Activated CD4-positive, alpha-beta T cell treated with anti-CD3 and anti-CD28 coated beads for 36 hours (primary cell): Measurements from ENCODE around the gene LETM1. TPM values are rescaled to one million over a fixed set of nuclear protein-coding genes. Genes with fewer than 3 reads are reported as not detected.
"Not testable (repeated sequence)": the region's sequence is repeated elsewhere in the genome, so short reads cannot be mapped to it uniquely, and the experiment has no call there.

Source experiments
- ATAC-seq: fragments of 200-7000 bp; cut with Tn5 transposase; one replicate; pipeline ENCODE4 v1.10.0; 2021; ENCODE audit warnings: mild to moderate bottlenecking, moderate library complexity
- CTCF ChIA-PET: fragments of 350-600 bp; sonication (Branson Sonifier 250); formaldehyde crosslinking; loops from one replicate; lab custom pipeline; 2021; ENCODE audit warnings: antibody characterized with exemption; lab: Charles Lee
- POLR2A ChIA-PET: fragments of 350-600 bp; sonication (Branson Sonifier 250); formaldehyde crosslinking; loops from one replicate; lab custom pipeline; 2021; ENCODE audit warnings: antibody characterized with exemption, inconsistent platforms; lab: Charles Lee
- DNase-seq: peaks from one replicate; pipeline ENCODE4 v3.0.0-alpha.2; 2020
- H3K27ac Mint-ChIP-seq: one replicate; pipeline ENCODE4 v1.8.0; 2021; ENCODE audit warnings: mixed read lengths
- H3K27me3 Mint-ChIP-seq: one replicate; pipeline ENCODE4 v1.8.0; 2021; ENCODE audit warnings: mixed read lengths
- H3K36me3 Mint-ChIP-seq: one replicate; pipeline ENCODE4 v1.8.0; 2021; ENCODE audit warnings: low read depth, mixed read lengths
- H3K4me1 Mint-ChIP-seq: one replicate; pipeline ENCODE4 v1.8.0; 2021; ENCODE audit warnings: mixed read lengths
- H3K4me3 Mint-ChIP-seq: one replicate; pipeline ENCODE4 v1.8.0; 2021; ENCODE audit warnings: mild to moderate bottlenecking, moderate library complexity, mixed read lengths
- H3K9me3 Mint-ChIP-seq: one replicate; pipeline ENCODE4 v1.8.0; 2021; ENCODE audit warnings: low read depth, mixed read lengths
- intact Hi-C, 2 experiments: fragments of 100-400 bp; cut with DNase I in 1 of 2; cut with micrococcal nuclease in 1 of 2; formaldehyde crosslinking; loops; one replicate each; pipeline versions ENCODE4 v1.14.2 to v1.15.1; 2022 to 2024; cut with DNase I, micrococcal nuclease
- total RNA-seq, 2 experiments: library from RNA; stranded (reverse); gene quantifications; one replicate each; pipeline ENCODE4 v1.2.3, GENCODE V29; 2021

Gene LETM1
- total RNA-seq, 2 experiments from 2014 or later, result 41.6 to 51.3 TPM

DNA sequence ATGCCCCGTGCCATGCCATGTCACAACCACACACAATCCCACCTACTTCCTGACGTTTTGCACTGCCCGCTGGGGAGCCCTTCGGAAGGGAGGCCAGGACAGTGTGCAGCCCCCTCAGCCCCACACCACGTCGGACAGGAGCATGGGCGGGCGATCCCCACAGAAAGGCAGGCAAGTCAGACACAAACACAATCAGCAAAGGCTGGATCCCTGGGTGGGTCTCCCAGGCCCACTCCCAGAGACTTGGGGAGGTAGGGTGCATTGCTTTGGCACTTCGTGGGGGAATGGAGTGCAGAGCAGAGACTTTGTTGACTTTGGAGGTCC lies 14.1 kb downstream of the LETM1 start:
- H3K36me3 Mint-ChIP-seq, result peaks cover 24% of the 10 kb centered on the region
- DNase-seq (no peak), ATAC-seq (no peak)
- H3K4me1 Mint-ChIP-seq, result peaks cover 2% of the 10 kb centered on the region
- no peak overlapping the region for H3K4me3 Mint-ChIP-seq
- ChIA-PET POLR2A (no interaction called here), CTCF (interaction anchor here (0.7 kb wide), 1 partner anchor 187 kb away, joined by 3 read pairs; no protein-coding TSS in a partner anchor)
- H3K27ac Mint-ChIP-seq, result no peak overlapping the region
- H3K27me3 Mint-ChIP-seq, result no peaks in the 10 kb centered on the region
- H3K9me3 Mint-ChIP-seq, result no peaks in the 10 kb centered on the region
- intact Hi-C loops, result no loop called here

DNA sequence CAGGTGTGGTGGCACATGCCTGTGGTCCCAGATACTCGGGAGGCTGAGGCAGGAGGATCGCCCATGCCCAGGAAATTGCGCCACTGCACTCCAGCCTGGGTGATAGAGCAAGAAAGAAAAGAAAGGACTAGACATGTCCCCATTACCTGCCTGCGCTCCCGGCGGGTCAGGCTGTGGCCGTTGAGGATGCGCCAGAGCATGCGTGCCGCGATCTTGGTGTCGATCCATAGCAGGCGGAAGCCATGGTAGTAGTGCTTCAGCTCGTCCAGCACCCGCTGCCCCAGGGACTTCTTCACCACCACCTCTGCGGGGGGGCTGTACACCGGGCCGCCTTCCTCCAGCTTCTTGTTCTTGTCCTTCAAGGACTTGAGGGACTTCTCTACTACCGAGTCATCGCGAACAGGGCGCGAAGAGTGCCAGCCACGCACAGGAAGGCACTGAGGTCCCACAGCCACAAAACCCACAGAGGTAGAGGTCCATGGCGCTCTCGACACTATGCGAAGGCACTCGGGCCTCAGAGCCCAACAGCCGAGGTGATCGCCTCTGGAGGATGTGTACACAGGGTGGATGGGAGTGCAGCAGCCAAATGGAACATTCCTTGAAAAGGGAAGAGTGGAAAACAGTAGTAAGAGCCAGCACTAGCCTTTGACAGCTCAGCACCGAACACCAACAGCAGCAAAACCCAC lies 14.6 kb downstream of the LETM1 start:
- no peaks in the 10 kb centered on the region for H3K27me3 Mint-ChIP-seq
- H3K9me3 Mint-ChIP-seq, result no peaks in the 10 kb centered on the region
- no peak overlapping the region for H3K4me3 Mint-ChIP-seq
- intact Hi-C loops, result no loop called here
- H3K36me3 Mint-ChIP-seq, result peaks cover 21% of the 10 kb centered on the region
- CTCF ChIA-PET, result interaction anchor here (0.6 to 0.7 kb wide), 3 partner anchors 8 to 187 kb away, joined by 3 read pairs; no protein-coding TSS in a partner anchor
- no peak overlapping the region for H3K27ac Mint-ChIP-seq
- no peak for ATAC-seq
- POLR2A ChIA-PET, result no interaction called here
- H3K4me1 Mint-ChIP-seq, result peaks cover 2% of the 10 kb centered on the region
- no peak for DNase-seq

DNA sequence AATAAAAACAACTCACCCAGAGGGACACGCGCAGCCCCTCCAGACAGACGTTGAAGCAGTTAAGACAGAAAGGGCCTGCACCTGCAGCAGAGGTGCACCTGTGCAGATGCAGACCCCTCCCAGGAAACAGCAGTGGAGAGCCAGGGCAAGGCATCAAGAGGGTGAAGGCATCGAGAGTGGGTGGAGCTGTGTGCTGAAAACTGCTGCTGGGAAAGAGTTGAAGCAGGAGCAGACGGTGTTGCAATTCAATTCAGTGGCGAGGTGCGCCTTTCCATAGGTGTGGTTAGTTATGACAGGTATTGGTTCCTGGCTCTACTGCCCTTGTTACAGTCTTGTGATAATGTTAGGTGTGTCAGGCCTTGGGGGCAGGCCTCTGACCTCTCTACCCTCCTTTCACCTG lies 16.7 kb downstream of the LETM1 start:
- no peak overlapping the region for H3K27ac Mint-ChIP-seq
- CTCF ChIA-PET, result no interaction called here
- DNase-seq, result no peak
- POLR2A ChIA-PET, result interaction anchor here (0.6 kb wide), 1 partner anchor 118 kb away, joined by 3 read pairs; the partner anchor contains the start of genes TACC3 and TMEM129
- H3K9me3 Mint-ChIP-seq, result no peaks in the 10 kb centered on the region
- no peaks in the 10 kb centered on the region for H3K27me3 Mint-ChIP-seq
- H3K36me3 Mint-ChIP-seq, result peaks cover 20% of the 10 kb centered on the region
- intact Hi-C loops, result no loop called here
- ATAC-seq, result no peak
- no peak overlapping the region for H3K4me3 Mint-ChIP-seq
- H3K4me1 Mint-ChIP-seq, result peaks cover 4% of the 10 kb centered on the region

DNA sequence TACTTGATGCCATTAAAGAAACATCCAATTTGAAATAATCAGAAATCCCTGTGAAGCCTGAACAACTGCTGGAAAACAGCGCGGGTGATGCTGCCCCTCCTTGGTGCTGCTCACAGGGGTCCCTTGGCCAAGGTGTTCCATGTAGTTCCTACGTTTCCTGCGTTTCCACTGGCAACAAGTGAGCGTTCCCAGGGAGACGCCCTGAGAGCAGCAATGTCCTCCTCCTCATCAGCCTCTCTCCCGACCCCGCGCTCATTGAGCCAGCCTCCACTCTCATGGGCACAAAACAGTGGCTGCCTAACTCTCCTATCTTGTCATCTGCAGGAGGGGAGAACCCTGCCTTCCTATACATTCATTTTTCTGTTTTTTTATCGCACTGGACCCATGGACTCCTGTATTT lies 18.9 kb downstream of the LETM1 start:
- CTCF ChIA-PET, result interaction anchor here (0.6 to 0.8 kb wide), 3 partner anchors 28 to 697 kb away, joined by 3 to 9 read pairs (median 3); no protein-coding TSS in a partner anchor
- Mint-ChIP-seq H3K27me3 (no peaks in the 10 kb centered on the region), H3K9me3 (no peaks in the 10 kb centered on the region), H3K27ac (no peak overlapping the region), H3K4me3 (no peak overlapping the region), H3K36me3 (peaks cover 23% of the 10 kb centered on the region), H3K4me1 (peaks cover 5% of the 10 kb centered on the region)
- intact Hi-C loops, result no loop called here
- DNase-seq, result no peak
- no peak for ATAC-seq
- POLR2A ChIA-PET, result no interaction called here

DNA sequence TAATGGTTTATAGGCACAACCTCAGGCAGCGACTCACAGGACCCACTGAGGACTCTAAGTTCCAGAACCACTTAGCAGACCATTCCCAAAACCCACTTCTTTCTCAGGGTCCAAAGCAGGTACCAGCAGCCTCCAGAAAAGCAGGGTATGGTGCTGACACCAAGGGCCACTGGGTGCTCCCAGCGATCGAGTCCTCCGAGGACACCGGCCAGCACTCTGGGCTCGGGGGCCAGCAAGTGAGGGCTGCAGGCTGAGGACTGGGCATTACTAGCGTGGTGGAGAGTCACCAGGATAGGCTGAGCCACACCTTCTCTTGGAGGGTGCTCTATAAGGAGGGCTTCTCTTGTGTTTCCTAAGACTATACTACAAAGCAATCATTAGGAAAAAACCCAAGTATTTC lies 19.3 kb downstream of the LETM1 start:
- POLR2A ChIA-PET, result no interaction called here
- no peaks in the 10 kb centered on the region for H3K9me3 Mint-ChIP-seq
- intact Hi-C loops, result no loop called here
- CTCF ChIA-PET, result interaction anchor here (0.6 kb wide), 1 partner anchor 697 kb away, joined by 3 read pairs; no protein-coding TSS in a partner anchor
- H3K27me3 Mint-ChIP-seq, result no peaks in the 10 kb centered on the region
- H3K4me3 Mint-ChIP-seq, result no peak overlapping the region
- no peak for ATAC-seq
- peaks cover 23% of the 10 kb centered on the region for H3K36me3 Mint-ChIP-seq
- no peak overlapping the region for H3K27ac Mint-ChIP-seq
- DNase-seq, result no peak
- H3K4me1 Mint-ChIP-seq, result peaks cover 5% of the 10 kb centered on the region

DNA sequence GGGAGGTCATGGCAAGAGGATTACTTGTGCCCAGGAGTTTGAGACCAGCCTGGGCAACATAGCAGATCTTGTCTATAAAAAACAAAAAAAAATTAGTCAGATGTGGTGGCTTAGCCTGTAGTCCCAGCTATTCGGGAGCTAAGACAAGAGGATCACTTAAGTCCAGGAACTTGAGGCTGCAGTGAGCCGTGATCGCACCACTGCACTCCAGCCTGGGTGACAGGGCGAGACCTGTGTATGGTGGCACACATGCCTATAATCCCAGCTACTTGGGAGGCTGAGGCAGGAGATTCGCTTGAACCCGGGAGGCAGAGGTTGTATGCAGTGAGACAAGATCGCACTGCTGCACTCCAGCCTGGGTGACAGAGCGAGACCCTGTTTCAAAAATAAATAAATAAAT lies 20.1 kb downstream of the LETM1 start:
- ATAC-seq, POLR2A ChIA-PET, DNase-seq, H3K27ac Mint-ChIP-seq, H3K27me3 Mint-ChIP-seq, H3K4me1 Mint-ChIP-seq, intact Hi-C loops, H3K9me3 Mint-ChIP-seq, H3K4me3 Mint-ChIP-seq: not testable (repeated sequence)
- CTCF ChIA-PET, result interaction anchor here (0.7 to 1.5 kb wide), 2 partner anchors 64 to 89 kb away, joined by 3 to 7 read pairs; no protein-coding TSS in a partner anchor
- peaks cover 25% of the 10 kb centered on the region for H3K36me3 Mint-ChIP-seq

DNA sequence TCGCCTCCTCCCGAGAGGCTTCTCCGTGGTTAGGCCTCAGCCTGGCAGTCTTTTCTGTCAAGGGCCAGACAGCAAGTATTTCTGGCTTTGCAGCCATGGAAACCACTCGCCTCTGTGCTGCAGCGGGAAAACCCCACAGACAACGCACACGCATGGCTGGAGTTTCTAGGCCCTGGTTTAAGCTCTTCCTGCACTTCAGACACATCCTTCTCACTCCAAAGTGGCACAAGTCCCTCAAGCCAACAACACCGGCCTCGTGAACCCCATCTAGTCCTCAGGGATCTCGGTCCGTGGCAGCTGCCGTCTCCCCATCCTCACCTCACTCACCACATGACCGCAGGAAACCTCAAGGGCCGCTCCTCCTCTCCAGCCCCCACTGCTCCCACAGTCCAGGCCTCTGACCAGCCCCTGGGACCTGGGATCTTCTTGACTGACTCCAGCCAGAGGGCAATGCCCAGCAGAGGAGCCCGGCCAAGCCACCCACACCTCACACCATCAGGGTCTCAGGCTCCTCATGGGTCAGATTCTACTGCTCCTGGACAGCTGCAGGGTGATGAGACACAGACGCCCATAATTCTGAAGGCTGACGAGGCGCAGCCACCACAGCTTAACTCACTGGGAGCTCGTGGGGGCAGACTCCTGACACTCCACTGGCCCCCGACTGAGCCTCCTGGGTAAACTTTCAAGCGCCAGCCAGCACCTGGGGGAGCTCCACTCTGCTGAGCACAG lies 21.7 kb downstream of the LETM1 start:
- H3K4me1 Mint-ChIP-seq, result peaks cover 5% of the 10 kb centered on the region
- intact Hi-C loops, result no loop called here
- H3K27me3 Mint-ChIP-seq, result no peaks in the 10 kb centered on the region
- ATAC-seq, result no peak
- ChIA-PET CTCF (interaction anchor here (1.0 to 1.5 kb wide), 4 partner anchors 64 to 89 kb away, joined by 3 to 7 read pairs (median 4); no protein-coding TSS in a partner anchor), POLR2A (no interaction called here)
- H3K36me3 Mint-ChIP-seq, result peaks cover 32% of the 10 kb centered on the region
- no peak overlapping the region for H3K4me3 Mint-ChIP-seq
- H3K9me3 Mint-ChIP-seq, result no peaks in the 10 kb centered on the region
- H3K27ac Mint-ChIP-seq, result no peak overlapping the region
- no peak for DNase-seq

DNA sequence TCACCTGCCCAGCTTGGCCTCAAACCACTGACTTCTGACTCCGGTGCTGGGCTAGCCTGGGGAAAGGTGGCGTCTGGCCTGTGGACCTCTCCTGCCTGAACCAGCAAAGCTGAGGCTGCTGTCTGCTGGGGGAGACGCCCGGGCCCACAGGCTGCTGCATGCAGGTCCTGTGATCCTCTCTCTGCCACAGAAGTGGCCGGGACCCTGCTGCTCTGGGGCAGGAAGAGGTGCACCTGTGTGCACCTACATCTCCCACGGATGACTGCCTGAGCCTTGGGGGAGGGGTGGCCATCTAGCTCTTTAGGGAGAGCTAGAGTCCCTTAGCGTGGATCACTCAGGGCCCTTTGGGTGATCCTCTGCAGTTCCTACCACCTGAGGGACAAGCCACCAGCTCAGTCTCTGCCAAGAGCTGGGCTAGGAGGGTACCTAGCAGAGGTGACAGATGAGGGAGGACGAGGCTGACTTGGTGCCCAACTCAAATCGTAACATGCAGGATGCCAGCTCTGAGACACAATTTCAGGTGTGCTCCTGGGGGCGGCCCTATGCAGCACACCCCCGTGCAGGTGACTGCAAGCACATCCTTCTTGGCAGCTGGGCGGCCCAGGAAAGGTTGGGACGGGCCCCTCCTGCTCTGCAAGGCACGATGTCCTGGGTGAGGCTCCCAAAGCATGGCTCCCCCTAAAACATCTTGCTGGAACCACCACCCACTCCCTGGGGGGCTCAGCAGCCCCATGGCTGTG lies 22.5 kb downstream of the LETM1 start:
- no peak overlapping the region for H3K27ac Mint-ChIP-seq
- H3K4me3 Mint-ChIP-seq, result no peak overlapping the region
- no peak for DNase-seq
- peaks cover 29% of the 10 kb centered on the region for H3K36me3 Mint-ChIP-seq
- intact Hi-C loops, result no loop called here
- POLR2A ChIA-PET, result no interaction called here
- no peaks in the 10 kb centered on the region for H3K9me3 Mint-ChIP-seq
- peaks cover 5% of the 10 kb centered on the region for H3K4me1 Mint-ChIP-seq
- no peak for ATAC-seq
- CTCF ChIA-PET, result interaction anchor here (0.5 to 1.1 kb wide), 4 partner anchors 21 to 88 kb away, joined by 3 to 5 read pairs (median 4); no protein-coding TSS in a partner anchor
- no peaks in the 10 kb centered on the region for H3K27me3 Mint-ChIP-seq

DNA sequence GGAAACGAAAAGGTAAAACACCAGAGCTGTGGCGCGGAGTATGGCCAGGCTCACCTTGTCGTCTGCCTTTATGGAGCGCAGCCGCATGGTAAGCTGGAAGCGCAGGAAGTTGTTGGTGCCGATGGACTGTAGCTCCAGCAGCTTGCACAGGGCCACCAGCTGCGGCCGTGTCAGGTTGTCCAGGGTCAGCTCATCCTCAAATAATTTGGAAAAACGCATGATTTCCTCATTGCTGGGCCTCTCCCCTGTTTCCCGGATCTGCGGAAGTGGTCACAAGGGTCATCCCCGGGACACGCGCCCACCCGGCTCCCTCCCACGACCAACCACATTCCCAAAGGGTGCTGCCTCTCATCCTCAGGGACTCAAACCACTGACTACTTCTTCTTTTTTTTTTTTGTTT lies 23.3 kb downstream of the LETM1 start:
- Mint-ChIP-seq H3K27ac (no peak overlapping the region), H3K36me3 (peaks cover 29% of the 10 kb centered on the region), H3K9me3 (no peaks in the 10 kb centered on the region), H3K27me3 (no peaks in the 10 kb centered on the region), H3K4me1 (peaks cover 5% of the 10 kb centered on the region), H3K4me3 (no peak overlapping the region)
- ChIA-PET CTCF (interaction anchor here (1.2 kb wide), 1 partner anchor 107 kb away, joined by 3 read pairs; no protein-coding TSS in a partner anchor), POLR2A (no interaction called here)
- DNase-seq, result no peak
- intact Hi-C loops, result no loop called here
- ATAC-seq, result no peak

DNA sequence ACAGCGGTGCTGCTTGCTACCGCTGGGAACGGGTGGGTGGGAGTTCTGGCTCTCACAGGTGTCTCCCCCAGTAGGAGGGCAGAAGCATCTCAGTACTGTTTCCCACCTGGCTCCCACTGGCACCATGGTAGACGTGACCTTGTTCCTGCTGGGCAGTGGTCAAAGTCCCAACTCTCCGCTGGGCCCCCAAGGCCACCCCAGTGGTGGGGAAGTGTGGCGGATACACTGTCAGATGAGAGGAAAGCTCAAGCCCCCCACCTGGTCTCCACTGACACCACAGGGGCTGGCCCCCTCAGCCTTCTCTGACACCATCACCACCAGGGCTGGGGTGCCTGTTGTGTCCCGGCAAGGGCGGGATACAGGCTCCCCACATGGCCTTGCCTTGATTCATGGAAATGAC lies 24.6 kb downstream of the LETM1 start:
- Mint-ChIP-seq H3K27me3 (no peaks in the 10 kb centered on the region), H3K4me1 (peaks cover 5% of the 10 kb centered on the region), H3K9me3 (no peaks in the 10 kb centered on the region), H3K4me3 (no peak overlapping the region), H3K27ac (no peak overlapping the region), H3K36me3 (peaks cover 29% of the 10 kb centered on the region)
- intact Hi-C loops, result no loop called here
- DNase-seq, result no peak
- no peak for ATAC-seq
- POLR2A ChIA-PET, result no interaction called here
- CTCF ChIA-PET, result interaction anchor here (0.9 to 1.8 kb wide), 2 partner anchors 66 to 68 kb away, joined by 3 to 5 read pairs; no protein-coding TSS in a partner anchor

DNA sequence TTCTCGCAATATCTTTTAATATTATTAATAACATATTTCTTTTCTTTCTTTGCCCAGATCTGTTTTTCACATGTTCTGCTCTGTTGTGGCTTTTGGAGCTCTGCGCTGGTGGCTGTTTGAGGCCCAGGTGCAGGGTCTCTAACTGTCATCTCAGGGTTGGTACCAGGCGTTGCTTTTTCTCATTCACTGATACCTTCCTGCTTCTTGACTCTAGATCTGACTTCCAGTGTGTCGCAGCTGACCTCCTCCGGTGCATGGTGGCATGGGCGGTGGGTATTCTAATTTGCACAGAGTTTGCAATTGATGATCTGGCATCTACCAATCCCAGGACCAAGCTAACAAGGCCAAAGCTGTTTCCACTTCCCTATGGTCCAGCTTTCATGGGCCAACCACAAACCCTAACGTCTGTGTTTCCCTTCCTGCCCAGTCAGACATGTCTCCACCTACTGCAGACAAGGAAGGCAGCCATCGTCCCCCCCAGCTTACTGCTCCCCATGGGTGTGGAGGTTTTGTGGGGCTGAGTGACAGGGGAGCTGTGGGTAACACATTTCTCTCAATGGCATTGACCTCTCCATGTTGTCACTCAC lies 25.2 kb downstream of the LETM1 start:
- no peak overlapping the region for H3K27ac Mint-ChIP-seq
- DNase-seq, result no peak
- intact Hi-C loops, result no loop called here
- peaks cover 5% of the 10 kb centered on the region for H3K4me1 Mint-ChIP-seq
- H3K27me3 Mint-ChIP-seq, result no peaks in the 10 kb centered on the region
- ChIA-PET CTCF (interaction anchor here (0.6 to 1.8 kb wide), 4 partner anchors 23 to 160 kb away, joined by 3 to 5 read pairs (median 3); no protein-coding TSS in a partner anchor), POLR2A (no interaction called here)
- no peak for ATAC-seq
- H3K9me3 Mint-ChIP-seq, result no peaks in the 10 kb centered on the region
- H3K36me3 Mint-ChIP-seq, result peaks cover 29% of the 10 kb centered on the region
- no peak overlapping the region for H3K4me3 Mint-ChIP-seq
